ENCODE data around the gene ARHGEF4. TPM values are rescaled to one million over a fixed set of nuclear protein-coding genes. Genes with fewer than 3 reads are reported as not detected.

ARHGEF4 gene
- total RNA-seq, 1 experiment from 2014 or later, result 26.6 TPM

- Histone ChIP-seq H4K20me1 (ENCODE audit: insufficient read depth) (no peaks in the 10 kb centered on the region), H3K9me3 (ENCODE audit: control insufficient read depth in 1 of 2, insufficient read depth in 1 of 2, low read depth in 1 of 2, low read length in 2 of 2) (no peaks in the 10 kb centered on the region), H3K9ac (ENCODE audit: low read length) (no peak overlapping the region), H3K9me2 (ENCODE audit: insufficient read depth) (no peaks in the 10 kb centered on the region), H3K4me1 (ENCODE audit: control insufficient read depth in 1 of 2, insufficient read depth in 2 of 2, low read length in 2 of 2) (0 out of 4 replicates have a peak, but pooled peaks cover 0 to 4% of the 10 kb centered on the region in 2 experiments), H3K36me3 (ENCODE audit: control insufficient read depth in 1 of 2, insufficient read depth in 2 of 2, low read length in 2 of 2) (peaks cover 0 to 2% of the 10 kb centered on the region in 2 experiments; a peak in 1 of 4 replicates), H3K27ac (ENCODE audit: low read depth, low read length) (no peak overlapping the region), H3K27me3 (ENCODE audit: insufficient read depth, low read length) (no peaks in the 10 kb centered on the region), H3K4me2 (ENCODE audit: low read length) (no peak overlapping the region), H3K4me3 (replicated peaks in 1 of 2; ENCODE audit: low read depth in 1 of 2, low read length in 2 of 2) (no peak overlapping the region), H2AFZ (ENCODE audit: low read depth, low read length, poor library complexity, severe bottlenecking) (no peak overlapping the region), H3K79me2 (ENCODE audit: insufficient read depth, low read length) (no peaks in the 10 kb centered on the region)
- no TSS peak for BruUV-seq (replicated peaks)
- ATAC-seq (no peak), DNase-seq (ENCODE audit: low read depth, low spot score) (no peak)
- TF ChIP-seq RAD21 (IDR thresholded peaks at IDR 0.05; ENCODE audit: low read depth) (no peak), EGR1 (IDR thresholded peaks at IDR 0.05; ENCODE audit: low read depth) (no peak), MAX (IDR thresholded peaks at IDR 0.05) (no peak), TCF7L2 (IDR thresholded peaks at IDR 0.05; ENCODE audit: borderline replicate concordance, extremely low read depth, insufficient read depth, insufficient read length) (no peak), FOSL1 (IDR thresholded peaks at IDR 0.05; ENCODE audit: low read depth) (no peak), POLR2AphosphoS5 (IDR thresholded peaks at IDR 0.05; ENCODE audit: low read depth, low read length) (no peak), SP1 (IDR thresholded peaks at IDR 0.05; ENCODE audit: low read depth) (no peak), POLR2A (IDR thresholded peaks at IDR 0.05; ENCODE audit: borderline replicate concordance, extremely low read depth, insufficient read depth, insufficient read length) (no peak), REST (IDR thresholded peaks at IDR 0.05; ENCODE audit: low read depth) (no peak), ATF3 (IDR thresholded peaks at IDR 0.05) (no peak), EZH2 (IDR thresholded peaks at IDR 0.05) (no peak), ELF1 (IDR thresholded peaks at IDR 0.05; ENCODE audit: borderline replicate concordance, low read depth) (no peak), JUND (IDR thresholded peaks at IDR 0.05) (no peak), SRF (IDR thresholded peaks at IDR 0.05; ENCODE audit: low read depth) (no peak), EZH2phosphoT487 (IDR thresholded peaks at IDR 0.05; ENCODE audit: borderline replicate concordance) (no peak), YY1 (IDR thresholded peaks at IDR 0.05; ENCODE audit: extremely low read depth, insufficient replicate concordance, low read depth, low read length) (no peak), CEBPB (IDR thresholded peaks at IDR 0.05; ENCODE audit: low read depth) (no peak), CBX3 (IDR thresholded peaks at IDR 0.05; ENCODE audit: low read depth) (no peak), CTCF (IDR thresholded peaks at IDR 0.05 in 2 of 3, conservative IDR thresholded peaks at IDR 0.05 in 1 of 3; ENCODE audit: borderline replicate concordance in 1 of 3, insufficient read depth in 1 of 3, low read depth in 2 of 3, low read length in 2 of 3) (no peak)
- intact Hi-C loops (cut with micrococcal nuclease), result no loop called here
- POLR2A ChIA-PET, result no interaction called here
- CTCF ChIA-PET, result no interaction called here
- RAD21 ChIA-PET (ENCODE audit: low non-redundant PET in 1 of 2, low total read pairs in 2 of 2, uncharacterized antibody in 2 of 2, unreplicated experiment in 2 of 2), result no interaction called here
Measured at GRCh38 chr2:131037398-131038257, 200.9 kb downstream of the ARHGEF4 start.

All from HCT116 (cell line).